Testis (tissue), 5 donors: ENCODE measurements around the gene MTMR6. TPM values are rescaled to one million over a fixed set of nuclear protein-coding genes. Genes with fewer than 3 reads are reported as not detected.

Source experiments
- DNase-seq: peaks from one replicate; pipeline ENCODE4 v3.0.0-alpha.2; 2019
- H3K27ac ChIP-seq, 2 donors: fragments of 200-600 bp; sonication (generic); one replicate each; pipeline ENCODE4 v1.5.1; 2019
- H3K27me3 ChIP-seq: fragments of 200-600 bp; sonication (generic); one replicate; pipeline ENCODE4 v1.5.1; 2019
- H3K36me3 ChIP-seq: fragments of 200-600 bp; sonication (generic); one replicate; pipeline ENCODE4 v1.5.1; 2017; ENCODE audit warnings: low read depth; ENCODE audit errors: missing control alignments
- H3K4me1 ChIP-seq: fragments of 200-600 bp; sonication (generic); one replicate; pipeline ENCODE4 v1.5.1; 2019
- H3K4me3 ChIP-seq, 2 donors: fragments of 200-600 bp; sonication (generic); one replicate each; pipeline ENCODE4 v1.5.1; 2017 to 2019
- H3K9me3 ChIP-seq: fragments of 200-600 bp; sonication (generic); one replicate; pipeline ENCODE4 v1.5.1; 2017
- CTCF ChIP-seq, 3 experiments: fragments of 450-650 bp in 2 of 3; fragments of 200-600 bp in 1 of 3; sonication (generic) in 1 of 3; IDR thresholded peaks; one replicate each; pipeline ENCODE4 v1.5.1; 2016 to 2019; ENCODE audit warnings: antibody characterized with exemption in 3 of 3, mild to moderate bottlenecking in 2 of 3, moderate library complexity in 1 of 3
- POLR2A ChIP-seq: fragments of 450-650 bp; IDR thresholded peaks from one replicate; pipeline ENCODE4 v1.6.1; 2017; ENCODE audit warnings: antibody characterized with exemption, mild to moderate bottlenecking, moderate library complexity
- WGBS, 2 donors: methylation state at CpG; one replicate each; pipeline ENCODE4 v1.1.5; 2018; 5-methylcytosine and 5-hydroxymethylcytosine counted together
- intact Hi-C: fragments of 100-400 bp; cut with DNase I; formaldehyde crosslinking; loops from one replicate; pipeline ENCODE4 v1.15.1; 2023; ENCODE audit warnings: low total_unique reads
- long read RNA-seq, 2 donors: transcript quantifications; one replicate each; lab custom pipeline, GENCODE V29; 2026
- polyA plus RNA-seq: library from polyadenylated mRNA; stranded (reverse); fragments of 350-450 nt; fragmentation: Illumina TruSeq; extraction: RNeasy Lipid Tissue Mini Kit (QIAGEN cat#74804); gene quantifications from one replicate; pipeline ENCODE4 v1.2.3, GENCODE V29; 2014; ENCODE audit warnings: low read depth, low replicate concordance; ENCODE audit not compliant: insufficient read depth
- total RNA-seq, 2 donors: library from RNA; depleted of rRNA; stranded (reverse); fragments of >200 nt; gene quantifications; one replicate each; pipeline ENCODE4 v1.2.3, GENCODE V29; 2016

Gene MTMR6
- 10 to 100 TPM; 23.2 to 24.0 TPM for total RNA-seq
- 46.1 TPM for polyA plus RNA-seq
- long read RNA-seq, donor 1, full-length matches to known transcripts: 2 of 2 reads
- long read RNA-seq, donor 1, partial matches to known transcripts: 0 of 2 reads
- long read RNA-seq, donor 1, other reads (novel, unspliced or antisense): 0 of 2 reads
- long read RNA-seq, donor 2, full-length matches to known transcripts: 1 of 1 reads
- long read RNA-seq, donor 2, partial matches to known transcripts: 0 of 1 reads
- long read RNA-seq, donor 2, other reads (novel, unspliced or antisense): 0 of 1 reads

GRCh38 chr13:25286969-25287961 lies at the start of gene MTMR6:
MTMR6 (minus strand) TSS chr13:25287488; CDS start chr13:25287247, 241 bp downstream.
- Histone ChIP-seq H3K4me3 (peak within 1 kb of the TSS; percentile 63 to 87), H3K4me1 (peaks cover 7% of the 10 kb centered on the region), H3K9me3 (no peaks in the 10 kb centered on the region), H3K36me3 (no peaks in the 10 kb centered on the region), H3K27me3 (no peaks in the 10 kb centered on the region), H3K27ac (peak within 1 kb of the TSS; percentile 75)
- WGBS, 2 donors: 1 to 5% methylated on average over 14 to 59 of the region's 65 CpGs
- TF ChIP-seq POLR2A (no peak), CTCF (IDR thresholded peaks at IDR 0.05) (peak; percentile 100)
- peak; percentile 93 for DNase-seq
- intact Hi-C loops: no loop called here

GRCh38 chr13:25335856-25336255 lies 48.6 kb upstream of the MTMR6 start:
- TF ChIP-seq CTCF (IDR thresholded peaks at IDR 0.05) (no peak), POLR2A (no peak)
- no peaks in the 10 kb centered on the region for H3K4me1 ChIP-seq
- H3K27ac ChIP-seq: no peak overlapping the region
- 42 to 51% methylated on average over 3 of the region's 3 CpGs for WGBS, 2 donors
- no peak overlapping the region for H3K4me3 ChIP-seq
- H3K9me3 ChIP-seq: no peaks in the 10 kb centered on the region
- H3K36me3 ChIP-seq: no peaks in the 10 kb centered on the region
- no peak for DNase-seq
- intact Hi-C loops: no loop called here
- no peaks in the 10 kb centered on the region for H3K27me3 ChIP-seq

- H3K27ac ChIP-seq: no peak overlapping the region
- TF ChIP-seq POLR2A (no peak), CTCF (IDR thresholded peaks at IDR 0.05) (no peak)
- no peak overlapping the region for H3K4me3 ChIP-seq
- H3K27me3 ChIP-seq: no peaks in the 10 kb centered on the region
- intact Hi-C loops: no loop called here
- H3K4me1 ChIP-seq: no peaks in the 10 kb centered on the region
- WGBS, 2 donors: 90 to 92% methylated on average over 1 of the region's 1 CpG
- H3K36me3 ChIP-seq: no peaks in the 10 kb centered on the region
- H3K9me3 ChIP-seq: no peaks in the 10 kb centered on the region
- no peak for DNase-seq
Observed at GRCh38 chr13:25330541-25330940, 43.3 kb upstream of the MTMR6 start.

GRCh38 chr13:25329706-25330105 lies 42.4 kb upstream of the MTMR6 start:
- Histone ChIP-seq H3K27me3 (no peaks in the 10 kb centered on the region), H3K4me3 (no peak overlapping the region), H3K4me1 (no peaks in the 10 kb centered on the region), H3K9me3 (no peaks in the 10 kb centered on the region), H3K27ac (no peak overlapping the region), H3K36me3 (no peaks in the 10 kb centered on the region)
- WGBS, 2 donors: 94 to 99% methylated on average over 4 of the region's 4 CpGs
- intact Hi-C loops: no loop called here
- DNase-seq: no peak
- TF ChIP-seq POLR2A (no peak), CTCF (IDR thresholded peaks at IDR 0.05) (no peak)
